Measurements from ENCODE around the gene GALNT12. TPM values are rescaled to one million over a fixed set of nuclear protein-coding genes. Genes with fewer than 3 reads are reported as not detected.

The GALNT12 gene, protein sequence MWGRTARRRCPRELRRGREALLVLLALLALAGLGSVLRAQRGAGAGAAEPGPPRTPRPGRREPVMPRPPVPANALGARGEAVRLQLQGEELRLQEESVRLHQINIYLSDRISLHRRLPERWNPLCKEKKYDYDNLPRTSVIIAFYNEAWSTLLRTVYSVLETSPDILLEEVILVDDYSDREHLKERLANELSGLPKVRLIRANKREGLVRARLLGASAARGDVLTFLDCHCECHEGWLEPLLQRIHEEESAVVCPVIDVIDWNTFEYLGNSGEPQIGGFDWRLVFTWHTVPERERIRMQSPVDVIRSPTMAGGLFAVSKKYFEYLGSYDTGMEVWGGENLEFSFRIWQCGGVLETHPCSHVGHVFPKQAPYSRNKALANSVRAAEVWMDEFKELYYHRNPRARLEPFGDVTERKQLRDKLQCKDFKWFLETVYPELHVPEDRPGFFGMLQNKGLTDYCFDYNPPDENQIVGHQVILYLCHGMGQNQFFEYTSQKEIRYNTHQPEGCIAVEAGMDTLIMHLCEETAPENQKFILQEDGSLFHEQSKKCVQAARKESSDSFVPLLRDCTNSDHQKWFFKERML
- total RNA-seq, result 0.55 TPM
- long read RNA-seq, partial matches to known transcripts, result 0 of 2 reads
- long read RNA-seq, other reads (novel, unspliced or antisense), result 0 of 2 reads

DNA sequence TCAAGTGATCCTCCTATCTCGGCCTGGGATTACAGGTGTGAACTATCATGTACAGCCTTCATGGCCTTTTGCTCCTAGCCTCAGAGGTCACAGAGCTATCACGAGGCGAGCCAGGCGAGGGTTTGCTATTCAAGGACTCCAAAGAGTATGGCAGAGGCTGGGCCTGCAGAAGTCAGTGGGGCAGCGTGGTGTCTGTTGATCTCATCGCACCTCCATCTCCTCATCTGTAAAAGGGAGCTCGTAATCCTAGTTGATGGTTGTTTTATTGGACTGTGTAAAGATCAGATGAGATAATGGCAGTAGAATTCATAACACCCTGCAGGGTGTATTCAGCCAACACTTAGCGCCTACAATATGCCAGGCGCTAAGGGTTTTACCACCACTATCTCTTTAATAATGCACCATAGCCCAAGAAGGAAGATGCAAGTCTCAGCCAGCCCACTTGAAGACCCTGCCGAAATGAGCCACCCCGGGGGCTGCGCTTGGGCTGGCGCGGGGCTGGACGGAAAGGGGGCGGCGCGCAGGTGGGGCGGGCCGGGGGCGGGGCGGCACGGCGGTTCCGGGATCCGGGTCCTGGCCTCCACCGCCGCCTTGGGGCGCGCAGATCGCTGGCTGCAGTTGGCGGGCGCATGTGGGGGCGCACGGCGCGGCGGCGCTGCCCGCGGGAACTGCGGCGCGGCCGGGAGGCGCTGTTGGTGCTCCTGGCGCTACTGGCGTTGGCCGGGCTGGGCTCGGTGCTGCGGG is at the start of gene GALNT12:
GALNT12 (plus strand) TSS at position 601 of the 744 bp plus-strand sequence; CDS start at position 630, 29 bp downstream.
- no peak for DNase-seq
- intact Hi-C loops (cut with micrococcal nuclease), result no loop called here
- Histone ChIP-seq H3K27me3 (ENCODE audit: low read depth) (peaks cover 73% of the 10 kb centered on the region), H3K4me1 (peaks cover 10% of the 10 kb centered on the region), H3K9me3 (replicated peaks) (no peaks in the 10 kb centered on the region), H3K4me3 (peak within 1 kb of the TSS; percentile 66), H3K36me3 (no peaks in the 10 kb centered on the region), H3K27ac (replicated peaks) (no peak within 1 kb of the TSS)
- TF ChIP-seq, protein P1, sequence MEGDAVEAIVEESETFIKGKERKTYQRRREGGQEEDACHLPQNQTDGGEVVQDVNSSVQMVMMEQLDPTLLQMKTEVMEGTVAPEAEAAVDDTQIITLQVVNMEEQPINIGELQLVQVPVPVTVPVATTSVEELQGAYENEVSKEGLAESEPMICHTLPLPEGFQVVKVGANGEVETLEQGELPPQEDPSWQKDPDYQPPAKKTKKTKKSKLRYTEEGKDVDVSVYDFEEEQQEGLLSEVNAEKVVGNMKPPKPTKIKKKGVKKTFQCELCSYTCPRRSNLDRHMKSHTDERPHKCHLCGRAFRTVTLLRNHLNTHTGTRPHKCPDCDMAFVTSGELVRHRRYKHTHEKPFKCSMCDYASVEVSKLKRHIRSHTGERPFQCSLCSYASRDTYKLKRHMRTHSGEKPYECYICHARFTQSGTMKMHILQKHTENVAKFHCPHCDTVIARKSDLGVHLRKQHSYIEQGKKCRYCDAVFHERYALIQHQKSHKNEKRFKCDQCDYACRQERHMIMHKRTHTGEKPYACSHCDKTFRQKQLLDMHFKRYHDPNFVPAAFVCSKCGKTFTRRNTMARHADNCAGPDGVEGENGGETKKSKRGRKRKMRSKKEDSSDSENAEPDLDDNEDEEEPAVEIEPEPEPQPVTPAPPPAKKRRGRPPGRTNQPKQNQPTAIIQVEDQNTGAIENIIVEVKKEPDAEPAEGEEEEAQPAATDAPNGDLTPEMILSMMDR (IDR thresholded peaks at IDR 0.05; ENCODE audit: borderline replicate concordance), result no peak

DNA sequence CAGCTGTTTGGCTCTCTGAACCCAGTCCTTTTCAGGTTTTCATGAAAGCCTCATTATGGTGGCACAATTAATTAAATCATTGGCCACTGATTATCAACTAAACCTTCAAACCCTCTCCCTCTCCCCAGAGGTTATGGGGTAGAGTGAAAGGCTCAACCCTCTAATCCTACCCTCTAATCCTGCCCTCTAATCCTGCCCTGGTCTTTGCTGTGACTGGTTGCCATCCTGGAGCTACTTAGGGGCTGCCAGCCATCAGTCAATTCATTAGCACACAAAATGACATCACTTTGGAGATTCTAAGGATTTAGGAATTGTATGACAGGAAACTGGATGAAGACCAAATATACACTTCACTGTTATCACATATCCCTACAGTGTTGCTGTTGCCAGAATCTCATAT is 47.2 kb upstream of the GALNT12 start:
- TF ChIP-seq, protein P1 (IDR thresholded peaks at IDR 0.05; ENCODE audit: borderline replicate concordance), result no peak
- Histone ChIP-seq H3K4me3 (no peak overlapping the region), H3K27ac (replicated peaks) (no peak overlapping the region), H3K4me1 (no peaks in the 10 kb centered on the region), H3K36me3 (peaks cover 57% of the 10 kb centered on the region), H3K9me3 (replicated peaks) (peaks cover 31% of the 10 kb centered on the region), H3K27me3 (ENCODE audit: low read depth) (no peaks in the 10 kb centered on the region)
- DNase-seq, result no peak
- intact Hi-C loops (cut with micrococcal nuclease), result no loop called here

DNA sequence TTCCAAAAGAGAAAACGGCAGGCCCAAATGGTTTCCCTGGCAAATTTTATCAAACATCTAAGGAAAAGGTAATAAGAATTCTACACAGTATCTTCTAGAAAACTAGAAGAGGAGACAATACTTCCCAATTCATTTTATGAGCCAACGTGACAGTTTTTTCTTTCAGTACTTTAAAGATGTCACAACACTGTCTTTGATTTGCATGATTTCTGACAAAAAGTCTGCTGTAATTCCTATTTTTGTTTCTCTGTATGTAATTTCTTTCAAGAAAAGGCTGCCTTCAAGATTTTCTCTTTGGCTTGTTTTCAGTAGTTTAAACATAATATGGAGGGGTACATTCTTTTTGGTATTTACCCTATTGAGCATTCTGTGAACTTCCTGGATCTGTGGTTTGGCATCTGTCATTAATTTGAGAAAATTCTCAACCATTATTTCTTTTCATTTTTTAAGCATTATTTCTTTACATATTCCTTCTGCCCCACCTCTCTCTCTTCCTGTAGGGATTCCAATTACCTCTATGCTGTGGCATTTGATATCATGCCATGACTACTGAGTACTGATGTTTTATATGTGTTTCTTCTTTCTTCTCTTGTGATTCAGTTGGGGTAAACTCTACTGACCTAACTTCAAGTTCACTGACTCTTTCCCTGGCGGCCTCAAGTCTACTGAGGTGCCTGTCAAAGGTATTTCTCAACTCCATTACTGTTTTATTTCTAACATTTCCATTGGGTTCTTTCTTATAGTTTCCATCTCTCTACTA is 43.3 kb upstream of the GALNT12 start:
- Histone ChIP-seq H3K9me3 (replicated peaks) (peaks cover 19% of the 10 kb centered on the region), H3K36me3 (peaks cover 61% of the 10 kb centered on the region), H3K27me3 (ENCODE audit: low read depth) (no peaks in the 10 kb centered on the region), H3K4me1 (no peaks in the 10 kb centered on the region), H3K27ac (replicated peaks) (no peak overlapping the region), H3K4me3 (no peak overlapping the region)
- DNase-seq, result no peak
- TF ChIP-seq, protein P1 (IDR thresholded peaks at IDR 0.05; ENCODE audit: borderline replicate concordance), result no peak
- intact Hi-C loops (cut with micrococcal nuclease), result no loop called here

DNA sequence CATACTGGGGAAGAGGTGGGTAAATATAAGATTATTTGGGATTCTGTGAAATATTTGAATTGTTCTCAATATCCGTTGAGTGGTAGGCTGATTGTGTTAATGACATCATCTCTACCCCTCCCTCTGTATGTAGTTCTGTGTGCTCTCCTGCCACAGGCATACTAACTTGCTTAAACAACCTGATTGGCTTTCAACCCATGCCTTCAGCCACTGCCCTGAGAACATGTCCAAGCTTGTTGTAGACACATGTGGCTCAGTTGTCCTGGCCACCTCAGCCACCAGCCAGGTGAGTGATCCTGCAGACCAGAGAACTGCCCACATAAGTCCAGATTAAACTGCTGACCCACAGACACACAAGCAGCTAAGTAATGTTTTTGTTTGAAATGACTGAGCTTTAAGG is 42.2 kb upstream of the GALNT12 start:
- DNase-seq, result no peak
- intact Hi-C loops (cut with micrococcal nuclease), result no loop called here
- H3K27ac ChIP-seq (replicated peaks), result no peak overlapping the region
- H3K4me3 ChIP-seq, result no peak overlapping the region
- H3K36me3 ChIP-seq, result peaks cover 55% of the 10 kb centered on the region
- TF ChIP-seq, protein P1 (IDR thresholded peaks at IDR 0.05; ENCODE audit: borderline replicate concordance), result no peak
- H3K4me1 ChIP-seq, result no peaks in the 10 kb centered on the region
- H3K9me3 ChIP-seq (replicated peaks), result peaks cover 17% of the 10 kb centered on the region
- no peaks in the 10 kb centered on the region for H3K27me3 ChIP-seq (ENCODE audit: low read depth)

DNA sequence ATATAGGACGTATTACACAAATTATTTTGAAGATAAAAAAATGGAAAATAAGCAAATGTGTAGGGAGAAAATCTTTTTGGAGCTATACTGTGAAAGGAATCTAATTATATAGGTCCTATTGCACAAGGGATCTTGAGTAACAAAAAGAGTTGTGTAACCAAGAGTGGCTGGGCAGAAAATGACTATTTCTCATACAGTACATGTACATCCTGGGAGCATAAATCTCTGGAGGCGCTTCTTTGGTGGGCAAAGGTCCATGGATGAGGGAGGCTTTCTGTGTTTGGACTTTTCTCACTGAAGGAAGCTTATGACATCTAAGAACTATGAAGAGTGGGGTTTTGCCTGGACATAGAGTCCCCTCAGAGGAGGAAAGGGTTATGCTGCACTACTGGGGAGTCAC is 40.9 kb upstream of the GALNT12 start:
- Histone ChIP-seq H3K36me3 (peaks cover 68% of the 10 kb centered on the region), H3K27ac (replicated peaks) (no peak overlapping the region), H3K27me3 (ENCODE audit: low read depth) (no peaks in the 10 kb centered on the region), H3K4me1 (no peaks in the 10 kb centered on the region), H3K4me3 (no peak overlapping the region), H3K9me3 (replicated peaks) (peaks cover 17% of the 10 kb centered on the region)
- no peak for DNase-seq
- TF ChIP-seq, protein P1 (IDR thresholded peaks at IDR 0.05; ENCODE audit: borderline replicate concordance), result no peak
- intact Hi-C loops (cut with micrococcal nuclease), result no loop called here
